Testis (tissue), 3 donors: ENCODE measurements around the gene CD151. TPM values are rescaled to one million over a fixed set of nuclear protein-coding genes. Genes with fewer than 3 reads are reported as not detected.

Experiments
- DNase-seq: peaks from one replicate; pipeline ENCODE4 v3.0.0-alpha.2; 2019
- H3K27ac ChIP-seq, 2 donors: fragments of 200-600 bp; sonication (generic); one replicate each; pipeline ENCODE4 v1.5.1; 2019
- H3K27me3 ChIP-seq: fragments of 200-600 bp; sonication (generic); one replicate; pipeline ENCODE4 v1.5.1; 2019
- H3K36me3 ChIP-seq: fragments of 200-600 bp; sonication (generic); one replicate; pipeline ENCODE4 v1.5.1; 2017; ENCODE audit warnings: low read depth; ENCODE audit errors: missing control alignments
- H3K4me1 ChIP-seq: fragments of 200-600 bp; sonication (generic); one replicate; pipeline ENCODE4 v1.5.1; 2019
- H3K4me3 ChIP-seq, 2 donors: fragments of 200-600 bp; sonication (generic); one replicate each; pipeline ENCODE4 v1.5.1; 2017 to 2019
- H3K9me3 ChIP-seq: fragments of 200-600 bp; sonication (generic); one replicate; pipeline ENCODE4 v1.5.1; 2017
- POLR2A ChIP-seq: fragments of 450-650 bp; IDR thresholded peaks from one replicate; pipeline ENCODE4 v1.6.1; 2017; ENCODE audit warnings: antibody characterized with exemption, mild to moderate bottlenecking, moderate library complexity
- WGBS, 2 donors: methylation state at CpG; one replicate each; pipeline ENCODE4 v1.1.5; 2018; 5-methylcytosine and 5-hydroxymethylcytosine counted together
- intact Hi-C: fragments of 100-400 bp; cut with DNase I; formaldehyde crosslinking; loops from one replicate; pipeline ENCODE4 v1.15.1; 2023; ENCODE audit warnings: low total_unique reads
- polyA plus RNA-seq: library from polyadenylated mRNA; stranded (reverse); fragments of 350-450 nt; fragmentation: Illumina TruSeq; extraction: RNeasy Lipid Tissue Mini Kit (QIAGEN cat#74804); gene quantifications from one replicate; pipeline ENCODE4 v1.2.3, GENCODE V29; 2014; ENCODE audit warnings: low read depth, low replicate concordance; ENCODE audit not compliant: insufficient read depth
- total RNA-seq, 2 donors: library from RNA; depleted of rRNA; stranded (reverse); fragments of >200 nt; gene quantifications; one replicate each; pipeline ENCODE4 v1.2.3, GENCODE V29; 2016
- TF ChIP-seq, protein P1 (sequence below), 3 experiments: fragments of 450-650 bp in 2 of 3; fragments of 200-600 bp in 1 of 3; sonication (generic) in 1 of 3; IDR thresholded peaks; one replicate each; pipeline ENCODE4 v1.5.1; 2016 to 2019; ENCODE audit warnings: antibody characterized with exemption in 3 of 3, mild to moderate bottlenecking in 2 of 3, moderate library complexity in 1 of 3

The CD151 gene
- total and polyA plus RNA-seq, 3 donors from 2014 or later = 108 to 201 (median 195) TPM

DNA sequence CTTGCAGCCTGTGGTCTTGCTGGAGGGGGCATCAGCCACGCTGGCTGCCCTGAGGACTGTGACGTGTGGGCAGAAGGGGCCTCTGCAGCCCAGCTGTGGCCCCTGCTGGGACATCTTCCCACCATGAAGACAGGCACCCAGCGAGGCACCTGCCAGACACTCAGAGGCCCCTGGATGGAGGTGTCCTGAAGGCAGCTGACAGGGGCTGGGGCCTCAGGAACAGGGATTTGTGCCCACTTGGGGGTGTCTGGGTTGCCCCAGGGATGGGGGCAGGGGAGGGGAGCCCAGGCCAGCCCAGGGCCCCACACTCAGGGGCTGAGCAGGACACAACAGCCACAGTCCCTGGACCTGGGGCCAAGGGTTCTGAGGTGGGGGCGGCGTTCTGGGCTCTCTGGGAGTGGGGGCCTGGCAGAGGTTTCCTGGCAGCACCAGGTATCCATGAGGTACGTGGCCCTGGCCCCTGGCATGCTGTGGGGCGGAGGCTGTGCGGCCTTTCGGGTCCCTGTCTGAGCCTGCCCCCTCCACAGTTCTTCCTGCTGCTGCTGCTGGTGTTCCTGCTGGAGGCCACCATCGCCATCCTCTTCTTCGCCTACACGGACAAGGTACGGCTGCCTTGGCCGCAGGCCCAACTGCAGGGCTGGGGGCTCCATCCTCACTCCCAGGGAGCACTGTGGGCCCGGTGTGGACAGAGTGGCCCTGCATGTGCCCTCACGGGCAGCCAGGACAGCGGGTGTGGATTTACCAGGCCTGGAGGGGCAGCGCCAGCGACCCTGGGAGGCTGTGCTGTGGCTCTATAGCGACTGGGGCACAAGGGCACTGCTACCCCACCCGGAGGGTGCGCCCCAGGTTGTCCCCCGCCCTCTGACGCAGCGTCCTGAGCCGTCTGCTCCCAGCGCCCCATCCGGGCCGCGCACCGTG lies 31.4 kb downstream of the CD151 start:
- H3K27me3 ChIP-seq = no peaks in the 10 kb centered on the region
- H3K36me3 ChIP-seq = no peaks in the 10 kb centered on the region
- peaks cover 10% of the 10 kb centered on the region for H3K4me1 ChIP-seq
- no peak for DNase-seq
- WGBS, 2 donors = 92 to 93% methylated on average over 18 to 28 of the region's 31 CpGs
- intact Hi-C loops = no loop called here
- no peaks in the 10 kb centered on the region for H3K9me3 ChIP-seq
- no peak for TF ChIP-seq POLR2A
- TF ChIP-seq, protein P1, sequence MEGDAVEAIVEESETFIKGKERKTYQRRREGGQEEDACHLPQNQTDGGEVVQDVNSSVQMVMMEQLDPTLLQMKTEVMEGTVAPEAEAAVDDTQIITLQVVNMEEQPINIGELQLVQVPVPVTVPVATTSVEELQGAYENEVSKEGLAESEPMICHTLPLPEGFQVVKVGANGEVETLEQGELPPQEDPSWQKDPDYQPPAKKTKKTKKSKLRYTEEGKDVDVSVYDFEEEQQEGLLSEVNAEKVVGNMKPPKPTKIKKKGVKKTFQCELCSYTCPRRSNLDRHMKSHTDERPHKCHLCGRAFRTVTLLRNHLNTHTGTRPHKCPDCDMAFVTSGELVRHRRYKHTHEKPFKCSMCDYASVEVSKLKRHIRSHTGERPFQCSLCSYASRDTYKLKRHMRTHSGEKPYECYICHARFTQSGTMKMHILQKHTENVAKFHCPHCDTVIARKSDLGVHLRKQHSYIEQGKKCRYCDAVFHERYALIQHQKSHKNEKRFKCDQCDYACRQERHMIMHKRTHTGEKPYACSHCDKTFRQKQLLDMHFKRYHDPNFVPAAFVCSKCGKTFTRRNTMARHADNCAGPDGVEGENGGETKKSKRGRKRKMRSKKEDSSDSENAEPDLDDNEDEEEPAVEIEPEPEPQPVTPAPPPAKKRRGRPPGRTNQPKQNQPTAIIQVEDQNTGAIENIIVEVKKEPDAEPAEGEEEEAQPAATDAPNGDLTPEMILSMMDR (IDR thresholded peaks at IDR 0.05) = no peak
- no peak overlapping the region for H3K4me3 ChIP-seq
- no peak overlapping the region for H3K27ac ChIP-seq

DNA sequence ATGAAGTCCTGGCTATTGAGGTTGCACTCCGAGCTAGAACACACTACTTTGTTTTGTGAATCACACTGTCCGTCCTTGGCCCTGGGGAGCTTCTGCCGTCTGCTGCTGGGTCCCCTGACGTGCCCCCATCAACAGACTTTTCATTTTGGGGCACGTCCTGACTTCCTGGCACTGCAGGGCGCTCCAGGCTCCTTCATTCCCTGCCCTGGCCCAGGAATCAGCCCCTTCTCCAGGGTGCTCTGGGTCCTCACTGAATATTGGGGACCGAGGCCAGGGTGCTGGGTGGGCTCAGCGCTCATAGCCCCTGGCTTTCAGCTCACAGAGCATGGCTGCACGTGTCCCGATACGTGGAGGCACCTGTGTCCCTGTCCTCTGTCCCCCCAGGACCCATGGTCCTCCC lies 32.1 kb downstream of the CD151 start:
- H3K9me3 ChIP-seq = no peaks in the 10 kb centered on the region
- H3K27me3 ChIP-seq = no peaks in the 10 kb centered on the region
- intact Hi-C loops = no loop called here
- TF ChIP-seq, protein P1 (IDR thresholded peaks at IDR 0.05) = no peak
- no peak for TF ChIP-seq POLR2A
- WGBS, 2 donors = 78 to 97% methylated on average over 6 to 11 of the region's 11 CpGs
- H3K27ac ChIP-seq = no peak overlapping the region
- H3K4me1 ChIP-seq = peaks cover 5% of the 10 kb centered on the region
- no peaks in the 10 kb centered on the region for H3K36me3 ChIP-seq
- DNase-seq = no peak
- H3K4me3 ChIP-seq = no peak overlapping the region

DNA sequence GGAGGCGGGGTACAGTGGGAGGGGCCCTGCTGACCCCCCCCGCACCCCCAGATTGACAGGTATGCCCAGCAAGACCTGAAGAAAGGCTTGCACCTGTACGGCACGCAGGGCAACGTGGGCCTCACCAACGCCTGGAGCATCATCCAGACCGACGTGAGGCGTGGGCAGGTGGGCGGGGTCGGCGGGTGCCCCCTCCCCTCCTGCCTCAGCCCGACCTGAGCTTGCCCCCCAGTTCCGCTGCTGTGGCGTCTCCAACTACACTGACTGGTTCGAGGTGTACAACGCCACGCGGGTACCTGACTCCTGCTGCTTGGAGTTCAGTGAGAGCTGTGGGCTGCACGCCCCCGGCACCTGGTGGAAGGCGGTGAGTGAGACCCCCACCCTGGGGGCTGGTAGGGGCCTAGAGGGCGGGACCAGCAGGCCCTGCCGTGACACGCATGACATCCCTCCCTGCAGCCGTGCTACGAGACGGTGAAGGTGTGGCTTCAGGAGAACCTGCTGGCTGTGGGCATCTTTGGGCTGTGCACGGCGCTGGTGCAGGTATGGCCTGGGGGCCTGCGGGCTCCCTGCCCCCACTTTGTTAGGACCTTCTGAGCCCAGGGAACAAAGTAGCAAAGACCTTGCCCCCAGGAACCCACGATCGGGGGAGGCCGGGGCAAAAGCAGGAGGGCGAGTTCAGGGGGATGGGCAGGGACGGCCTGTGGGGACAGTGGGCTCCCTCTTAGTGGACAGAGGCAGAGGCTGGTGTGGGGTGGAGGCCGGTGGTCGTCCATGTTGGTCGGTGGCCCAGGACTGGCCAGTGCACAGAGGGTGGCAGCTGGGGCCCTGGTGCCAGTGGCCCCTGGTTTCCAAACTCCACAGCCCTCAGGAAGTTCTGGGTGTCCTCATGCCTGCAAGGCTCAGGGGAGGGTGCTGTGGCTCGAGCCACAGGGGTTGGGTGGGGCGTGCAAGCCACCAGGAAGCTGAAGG lies 33.0 kb downstream of the CD151 start:
- Histone ChIP-seq H3K27ac (no peak overlapping the region), H3K9me3 (no peaks in the 10 kb centered on the region), H3K4me3 (no peak overlapping the region), H3K27me3 (no peaks in the 10 kb centered on the region), H3K36me3 (no peaks in the 10 kb centered on the region), H3K4me1 (no peaks in the 10 kb centered on the region)
- no peak for TF ChIP-seq POLR2A
- TF ChIP-seq, protein P1 (IDR thresholded peaks at IDR 0.05) = no peak
- 87 to 88% methylated on average over 20 to 41 of the region's 41 CpGs for WGBS, 2 donors
- intact Hi-C loops = no loop called here
- no peak for DNase-seq

DNA sequence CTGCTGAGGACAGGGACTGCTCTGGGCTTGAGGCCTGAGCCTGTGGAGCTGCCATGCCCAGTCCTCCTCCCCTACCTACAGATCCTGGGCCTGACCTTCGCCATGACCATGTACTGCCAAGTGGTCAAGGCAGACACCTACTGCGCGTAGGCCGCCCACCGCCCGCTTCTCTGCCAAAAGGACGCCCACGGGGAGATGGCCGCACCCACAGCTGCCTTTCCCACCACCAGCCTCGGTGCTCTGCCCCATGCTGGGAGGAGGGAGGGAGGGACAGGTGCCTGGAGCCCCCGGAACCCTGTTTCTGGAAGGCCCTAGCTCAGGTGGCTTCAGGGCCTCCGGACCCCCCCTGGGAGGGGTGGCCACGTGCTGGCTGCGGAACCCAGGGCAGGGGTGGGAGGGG lies 33.7 kb downstream of the CD151 start:
- no peaks in the 10 kb centered on the region for H3K27me3 ChIP-seq
- no peak overlapping the region for H3K27ac ChIP-seq
- no peak for DNase-seq
- intact Hi-C loops = no loop called here
- H3K9me3 ChIP-seq = no peaks in the 10 kb centered on the region
- no peaks in the 10 kb centered on the region for H3K4me1 ChIP-seq
- TF ChIP-seq, protein P1 (IDR thresholded peaks at IDR 0.05) = no peak
- no peak for TF ChIP-seq POLR2A
- no peaks in the 10 kb centered on the region for H3K36me3 ChIP-seq
- 87 to 89% methylated on average over 5 to 14 of the region's 14 CpGs for WGBS, 2 donors
- H3K4me3 ChIP-seq = no peak overlapping the region
